WTC11 (cell line): ENCODE results near the gene PDLIM4. TPM values are rescaled to one million over a fixed set of nuclear protein-coding genes. Genes with fewer than 3 reads are reported as not detected.

ENCODE experiments used
- CREM ChIP-seq: sonication (generic); formaldehyde crosslinking; IDR thresholded peaks from 2 replicates; pipeline ENCODE4 v1.8.1; 2022; ENCODE audit warnings: mild to moderate bottlenecking, missing genetic modification reagents, moderate library complexity
- GABPB1 ChIP-seq: sonication (generic); formaldehyde crosslinking; IDR thresholded peaks from 2 replicates; pipeline ENCODE4 v1.8.1; 2023; ENCODE audit warnings: mild to moderate bottlenecking, missing genetic modification reagents
- IRF2 ChIP-seq: sonication (generic); formaldehyde crosslinking; IDR thresholded peaks from 2 replicates; pipeline ENCODE4 v1.8.0; 2022; ENCODE audit warnings: low read depth, missing genetic modification reagents, borderline replicate concordance
- MYBL2 ChIP-seq: sonication (generic); formaldehyde crosslinking; IDR thresholded peaks from 2 replicates; pipeline ENCODE4 v1.8.1; 2023; ENCODE audit warnings: mild to moderate bottlenecking, moderate library complexity, missing genetic modification reagents
- SOX15 ChIP-seq: fragments of 250-450 bp; sonication (Bioruptor Pico); IDR thresholded peaks from 2 replicates; pipeline ENCODE4 v1.9.0; 2021; ENCODE audit warnings: mild to moderate bottlenecking
- TEAD1 ChIP-seq: sonication (generic); formaldehyde crosslinking; IDR thresholded peaks from 2 replicates; pipeline ENCODE4 v1.8.0; 2022; ENCODE audit warnings: mild to moderate bottlenecking, missing genetic modification reagents
- ZNF416 ChIP-seq: fragments of 250-450 bp; sonication (Bioruptor Pico); IDR thresholded peaks from 2 replicates; pipeline ENCODE4 v1.9.0; 2021; ENCODE audit warnings: mild to moderate bottlenecking, inconsistent platforms
- total RNA-seq: library from RNA; stranded (reverse); gene quantifications from 3 replicates; pipeline ENCODE4 v1.2.3, GENCODE V29; 2021
- TF ChIP-seq, protein P1 (sequence below): sonication (generic); formaldehyde crosslinking; conservative IDR thresholded peaks from 2 replicates; pipeline ENCODE4 v1.8.1; 2023; ENCODE audit warnings: mild to moderate bottlenecking, low read depth, missing genetic modification reagents, moderate library complexity
- TF ChIP-seq, protein P2 (sequence below): sonication (generic); formaldehyde crosslinking; IDR thresholded peaks from 2 replicates; pipeline ENCODE4 v1.8.0; 2023; ENCODE audit warnings: mild to moderate bottlenecking, missing genetic modification reagents
- TF ChIP-seq, protein P3 (sequence below): sonication (generic); formaldehyde crosslinking; IDR thresholded peaks from 2 replicates; pipeline ENCODE4 v1.8.0; 2022; ENCODE audit warnings: mild to moderate bottlenecking, missing genetic modification reagents
- TF ChIP-seq, protein P4 (sequence below): sonication (generic); formaldehyde crosslinking; IDR thresholded peaks from 2 replicates; pipeline ENCODE4 v1.8.0; 2023; ENCODE audit warnings: missing genetic modification reagents
- TF ChIP-seq, protein P5 (sequence below): sonication (generic); formaldehyde crosslinking; IDR thresholded peaks from 2 replicates; pipeline ENCODE4 v1.8.1; 2023; ENCODE audit warnings: mild to moderate bottlenecking, missing genetic modification reagents, moderate library complexity
- TF ChIP-seq, protein P6 (sequence below): sonication (generic); formaldehyde crosslinking; conservative IDR thresholded peaks from 2 replicates; pipeline ENCODE4 v1.8.1; 2022; ENCODE audit warnings: mild to moderate bottlenecking, missing genetic modification reagents
- TF ChIP-seq, protein P7 (sequence below): sonication (generic); formaldehyde crosslinking; IDR thresholded peaks from 2 replicates; pipeline ENCODE4 v1.8.1; 2022; ENCODE audit warnings: mild to moderate bottlenecking, moderate library complexity, missing genetic modification reagents
- TF ChIP-seq, protein P8 (sequence below): fragments of 250-450 bp; sonication (Bioruptor Pico); IDR thresholded peaks from 2 replicates; pipeline ENCODE4 v1.9.0; 2021; ENCODE audit warnings: moderate library complexity, mild to moderate bottlenecking, inconsistent platforms, borderline replicate concordance
- TF ChIP-seq, protein P9 (sequence below): sonication (generic); formaldehyde crosslinking; IDR thresholded peaks from 2 replicates; pipeline ENCODE4 v1.8.1; 2023; ENCODE audit warnings: mild to moderate bottlenecking, missing genetic modification reagents, borderline replicate concordance
- TF ChIP-seq, protein P10 (sequence below): sonication (generic); formaldehyde crosslinking; IDR thresholded peaks from 2 replicates; pipeline ENCODE4 v1.8.1; 2022; ENCODE audit warnings: missing genetic modification reagents, borderline replicate concordance
- TF ChIP-seq, protein P11 (sequence below): sonication (generic); formaldehyde crosslinking; IDR thresholded peaks from 2 replicates; pipeline ENCODE4 v1.8.1; 2023; ENCODE audit warnings: mild to moderate bottlenecking, moderate library complexity, missing genetic modification reagents

The PDLIM4 gene
- total RNA-seq, 1 experiment from 2014 or later = 11.4 TPM

DNA sequence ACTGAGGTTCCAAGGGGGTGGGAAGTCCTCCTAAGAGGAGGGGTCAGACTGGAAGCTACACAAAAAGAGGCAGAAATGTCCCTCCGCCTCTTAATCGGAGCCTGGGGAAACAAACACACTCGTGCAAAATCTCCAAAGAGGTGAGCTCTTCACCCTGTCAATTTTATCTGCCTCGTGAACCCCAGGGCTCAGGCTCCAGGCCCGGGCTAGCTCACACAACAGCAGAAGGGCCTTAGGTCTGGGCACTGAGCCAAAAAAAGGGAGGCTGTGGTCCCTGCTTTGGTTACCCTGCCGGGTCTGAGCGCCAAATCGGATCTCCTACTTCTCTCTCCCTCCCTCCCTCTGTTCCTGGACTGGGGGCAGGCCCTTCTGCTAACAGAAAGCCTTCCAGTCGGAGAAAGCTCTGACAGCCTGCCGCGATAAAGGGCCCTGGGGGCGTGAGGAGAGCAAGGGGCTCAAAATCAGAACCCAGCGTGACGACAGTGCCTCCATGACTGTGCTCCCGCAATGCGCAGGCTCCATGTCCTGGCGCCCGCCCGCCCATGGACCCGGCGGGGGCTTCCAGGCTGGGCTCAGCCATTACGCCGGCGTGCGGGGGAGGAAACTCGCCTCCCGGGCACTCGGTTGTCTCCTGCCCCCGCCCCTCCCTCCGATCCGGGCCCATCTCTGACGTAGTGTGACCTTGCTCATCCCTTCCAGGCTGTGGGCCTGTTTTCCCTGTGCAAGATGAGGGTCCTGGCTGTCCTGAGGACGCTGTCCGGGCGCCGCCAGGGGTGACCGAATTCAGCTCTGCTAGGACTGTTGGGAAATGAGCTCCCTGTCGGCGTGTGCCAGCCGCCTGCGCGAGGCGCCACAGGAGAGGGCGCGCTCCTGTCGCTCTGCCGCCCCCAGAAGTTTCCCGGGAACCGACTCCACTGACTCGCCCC is 35.8 kb downstream of the PDLIM4 start (continued):
- TF ChIP-seq, protein P1, sequence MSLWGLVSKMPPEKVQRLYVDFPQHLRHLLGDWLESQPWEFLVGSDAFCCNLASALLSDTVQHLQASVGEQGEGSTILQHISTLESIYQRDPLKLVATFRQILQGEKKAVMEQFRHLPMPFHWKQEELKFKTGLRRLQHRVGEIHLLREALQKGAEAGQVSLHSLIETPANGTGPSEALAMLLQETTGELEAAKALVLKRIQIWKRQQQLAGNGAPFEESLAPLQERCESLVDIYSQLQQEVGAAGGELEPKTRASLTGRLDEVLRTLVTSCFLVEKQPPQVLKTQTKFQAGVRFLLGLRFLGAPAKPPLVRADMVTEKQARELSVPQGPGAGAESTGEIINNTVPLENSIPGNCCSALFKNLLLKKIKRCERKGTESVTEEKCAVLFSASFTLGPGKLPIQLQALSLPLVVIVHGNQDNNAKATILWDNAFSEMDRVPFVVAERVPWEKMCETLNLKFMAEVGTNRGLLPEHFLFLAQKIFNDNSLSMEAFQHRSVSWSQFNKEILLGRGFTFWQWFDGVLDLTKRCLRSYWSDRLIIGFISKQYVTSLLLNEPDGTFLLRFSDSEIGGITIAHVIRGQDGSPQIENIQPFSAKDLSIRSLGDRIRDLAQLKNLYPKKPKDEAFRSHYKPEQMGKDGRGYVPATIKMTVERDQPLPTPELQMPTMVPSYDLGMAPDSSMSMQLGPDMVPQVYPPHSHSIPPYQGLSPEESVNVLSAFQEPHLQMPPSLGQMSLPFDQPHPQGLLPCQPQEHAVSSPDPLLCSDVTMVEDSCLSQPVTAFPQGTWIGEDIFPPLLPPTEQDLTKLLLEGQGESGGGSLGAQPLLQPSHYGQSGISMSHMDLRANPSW (CRISPR knock-in tag) = no peak
- TF ChIP-seq MYBL2 = peak; percentile 15
- TF ChIP-seq, protein P2, sequence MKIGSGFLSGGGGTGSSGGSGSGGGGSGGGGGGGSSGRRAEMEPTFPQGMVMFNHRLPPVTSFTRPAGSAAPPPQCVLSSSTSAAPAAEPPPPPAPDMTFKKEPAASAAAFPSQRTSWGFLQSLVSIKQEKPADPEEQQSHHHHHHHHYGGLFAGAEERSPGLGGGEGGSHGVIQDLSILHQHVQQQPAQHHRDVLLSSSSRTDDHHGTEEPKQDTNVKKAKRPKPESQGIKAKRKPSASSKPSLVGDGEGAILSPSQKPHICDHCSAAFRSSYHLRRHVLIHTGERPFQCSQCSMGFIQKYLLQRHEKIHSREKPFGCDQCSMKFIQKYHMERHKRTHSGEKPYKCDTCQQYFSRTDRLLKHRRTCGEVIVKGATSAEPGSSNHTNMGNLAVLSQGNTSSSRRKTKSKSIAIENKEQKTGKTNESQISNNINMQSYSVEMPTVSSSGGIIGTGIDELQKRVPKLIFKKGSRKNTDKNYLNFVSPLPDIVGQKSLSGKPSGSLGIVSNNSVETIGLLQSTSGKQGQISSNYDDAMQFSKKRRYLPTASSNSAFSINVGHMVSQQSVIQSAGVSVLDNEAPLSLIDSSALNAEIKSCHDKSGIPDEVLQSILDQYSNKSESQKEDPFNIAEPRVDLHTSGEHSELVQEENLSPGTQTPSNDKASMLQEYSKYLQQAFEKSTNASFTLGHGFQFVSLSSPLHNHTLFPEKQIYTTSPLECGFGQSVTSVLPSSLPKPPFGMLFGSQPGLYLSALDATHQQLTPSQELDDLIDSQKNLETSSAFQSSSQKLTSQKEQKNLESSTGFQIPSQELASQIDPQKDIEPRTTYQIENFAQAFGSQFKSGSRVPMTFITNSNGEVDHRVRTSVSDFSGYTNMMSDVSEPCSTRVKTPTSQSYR (CRISPR knock-in tag) = no peak
- TF ChIP-seq, protein P3, sequence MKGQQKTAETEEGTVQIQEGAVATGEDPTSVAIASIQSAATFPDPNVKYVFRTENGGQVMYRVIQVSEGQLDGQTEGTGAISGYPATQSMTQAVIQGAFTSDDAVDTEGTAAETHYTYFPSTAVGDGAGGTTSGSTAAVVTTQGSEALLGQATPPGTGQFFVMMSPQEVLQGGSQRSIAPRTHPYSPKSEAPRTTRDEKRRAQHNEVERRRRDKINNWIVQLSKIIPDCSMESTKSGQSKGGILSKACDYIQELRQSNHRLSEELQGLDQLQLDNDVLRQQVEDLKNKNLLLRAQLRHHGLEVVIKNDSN (CRISPR knock-in tag) = no peak
- TF ChIP-seq, protein P4, sequence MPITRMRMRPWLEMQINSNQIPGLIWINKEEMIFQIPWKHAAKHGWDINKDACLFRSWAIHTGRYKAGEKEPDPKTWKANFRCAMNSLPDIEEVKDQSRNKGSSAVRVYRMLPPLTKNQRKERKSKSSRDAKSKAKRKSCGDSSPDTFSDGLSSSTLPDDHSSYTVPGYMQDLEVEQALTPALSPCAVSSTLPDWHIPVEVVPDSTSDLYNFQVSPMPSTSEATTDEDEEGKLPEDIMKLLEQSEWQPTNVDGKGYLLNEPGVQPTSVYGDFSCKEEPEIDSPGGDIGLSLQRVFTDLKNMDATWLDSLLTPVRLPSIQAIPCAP = peak; percentile 16; the same call in 1 of the 2 replicates
- TF ChIP-seq, protein P5, sequence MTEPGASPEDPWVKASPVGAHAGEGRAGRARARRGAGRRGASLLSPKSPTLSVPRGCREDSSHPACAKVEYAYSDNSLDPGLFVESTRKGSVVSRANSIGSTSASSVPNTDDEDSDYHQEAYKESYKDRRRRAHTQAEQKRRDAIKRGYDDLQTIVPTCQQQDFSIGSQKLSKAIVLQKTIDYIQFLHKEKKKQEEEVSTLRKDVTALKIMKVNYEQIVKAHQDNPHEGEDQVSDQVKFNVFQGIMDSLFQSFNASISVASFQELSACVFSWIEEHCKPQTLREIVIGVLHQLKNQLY = no peak
- TF ChIP-seq GABPB1 = 0 out of 2 replicates have a peak, but pooled peaks have one; percentile 6
- TF ChIP-seq, protein P6, sequence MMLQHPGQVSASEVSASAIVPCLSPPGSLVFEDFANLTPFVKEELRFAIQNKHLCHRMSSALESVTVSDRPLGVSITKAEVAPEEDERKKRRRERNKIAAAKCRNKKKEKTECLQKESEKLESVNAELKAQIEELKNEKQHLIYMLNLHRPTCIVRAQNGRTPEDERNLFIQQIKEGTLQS (CRISPR knock-in tag) = no peak
- no peak for TF ChIP-seq SOX15 (CRISPR knock-in tag)
- TF ChIP-seq, protein P7, sequence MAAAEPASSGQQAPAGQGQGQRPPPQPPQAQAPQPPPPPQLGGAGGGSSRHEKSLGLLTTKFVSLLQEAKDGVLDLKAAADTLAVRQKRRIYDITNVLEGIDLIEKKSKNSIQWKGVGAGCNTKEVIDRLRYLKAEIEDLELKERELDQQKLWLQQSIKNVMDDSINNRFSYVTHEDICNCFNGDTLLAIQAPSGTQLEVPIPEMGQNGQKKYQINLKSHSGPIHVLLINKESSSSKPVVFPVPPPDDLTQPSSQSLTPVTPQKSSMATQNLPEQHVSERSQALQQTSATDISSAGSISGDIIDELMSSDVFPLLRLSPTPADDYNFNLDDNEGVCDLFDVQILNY (CRISPR knock-in tag) = 0 out of 2 replicates have a peak, but pooled peaks have one; percentile 38
- TF ChIP-seq, protein P8, sequence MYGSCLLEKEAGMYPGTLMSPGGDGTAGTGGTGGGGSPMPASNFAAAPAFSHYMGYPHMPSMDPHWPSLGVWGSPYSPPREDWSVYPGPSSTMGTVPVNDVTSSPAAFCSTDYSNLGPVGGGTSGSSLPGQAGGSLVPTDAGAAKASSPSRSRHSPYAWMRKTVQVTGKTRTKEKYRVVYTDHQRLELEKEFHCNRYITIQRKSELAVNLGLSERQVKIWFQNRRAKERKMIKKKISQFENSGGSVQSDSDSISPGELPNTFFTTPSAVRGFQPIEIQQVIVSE = no peak
- no peak for TF ChIP-seq IRF2 (CRISPR knock-in tag)
- no peak for TF ChIP-seq ZNF416 (CRISPR knock-in tag)
- TF ChIP-seq CREM = 0 out of 2 replicates have a peak, but pooled peaks have one; percentile 11
- 0 out of 2 replicates have a peak, but pooled peaks have one; percentile 57 for TF ChIP-seq TEAD1 (CRISPR knock-in tag)
- TF ChIP-seq, protein P9, sequence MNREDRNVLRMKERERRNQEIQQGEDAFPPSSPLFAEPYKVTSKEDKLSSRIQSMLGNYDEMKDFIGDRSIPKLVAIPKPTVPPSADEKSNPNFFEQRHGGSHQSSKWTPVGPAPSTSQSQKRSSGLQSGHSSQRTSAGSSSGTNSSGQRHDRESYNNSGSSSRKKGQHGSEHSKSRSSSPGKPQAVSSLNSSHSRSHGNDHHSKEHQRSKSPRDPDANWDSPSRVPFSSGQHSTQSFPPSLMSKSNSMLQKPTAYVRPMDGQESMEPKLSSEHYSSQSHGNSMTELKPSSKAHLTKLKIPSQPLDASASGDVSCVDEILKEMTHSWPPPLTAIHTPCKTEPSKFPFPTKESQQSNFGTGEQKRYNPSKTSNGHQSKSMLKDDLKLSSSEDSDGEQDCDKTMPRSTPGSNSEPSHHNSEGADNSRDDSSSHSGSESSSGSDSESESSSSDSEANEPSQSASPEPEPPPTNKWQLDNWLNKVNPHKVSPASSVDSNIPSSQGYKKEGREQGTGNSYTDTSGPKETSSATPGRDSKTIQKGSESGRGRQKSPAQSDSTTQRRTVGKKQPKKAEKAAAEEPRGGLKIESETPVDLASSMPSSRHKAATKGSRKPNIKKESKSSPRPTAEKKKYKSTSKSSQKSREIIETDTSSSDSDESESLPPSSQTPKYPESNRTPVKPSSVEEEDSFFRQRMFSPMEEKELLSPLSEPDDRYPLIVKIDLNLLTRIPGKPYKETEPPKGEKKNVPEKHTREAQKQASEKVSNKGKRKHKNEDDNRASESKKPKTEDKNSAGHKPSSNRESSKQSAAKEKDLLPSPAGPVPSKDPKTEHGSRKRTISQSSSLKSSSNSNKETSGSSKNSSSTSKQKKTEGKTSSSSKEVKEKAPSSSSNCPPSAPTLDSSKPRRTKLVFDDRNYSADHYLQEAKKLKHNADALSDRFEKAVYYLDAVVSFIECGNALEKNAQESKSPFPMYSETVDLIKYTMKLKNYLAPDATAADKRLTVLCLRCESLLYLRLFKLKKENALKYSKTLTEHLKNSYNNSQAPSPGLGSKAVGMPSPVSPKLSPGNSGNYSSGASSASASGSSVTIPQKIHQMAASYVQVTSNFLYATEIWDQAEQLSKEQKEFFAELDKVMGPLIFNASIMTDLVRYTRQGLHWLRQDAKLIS (CRISPR knock-in tag) = peak; percentile 77; the same call in 1 of the 2 replicates
- TF ChIP-seq, protein P10, sequence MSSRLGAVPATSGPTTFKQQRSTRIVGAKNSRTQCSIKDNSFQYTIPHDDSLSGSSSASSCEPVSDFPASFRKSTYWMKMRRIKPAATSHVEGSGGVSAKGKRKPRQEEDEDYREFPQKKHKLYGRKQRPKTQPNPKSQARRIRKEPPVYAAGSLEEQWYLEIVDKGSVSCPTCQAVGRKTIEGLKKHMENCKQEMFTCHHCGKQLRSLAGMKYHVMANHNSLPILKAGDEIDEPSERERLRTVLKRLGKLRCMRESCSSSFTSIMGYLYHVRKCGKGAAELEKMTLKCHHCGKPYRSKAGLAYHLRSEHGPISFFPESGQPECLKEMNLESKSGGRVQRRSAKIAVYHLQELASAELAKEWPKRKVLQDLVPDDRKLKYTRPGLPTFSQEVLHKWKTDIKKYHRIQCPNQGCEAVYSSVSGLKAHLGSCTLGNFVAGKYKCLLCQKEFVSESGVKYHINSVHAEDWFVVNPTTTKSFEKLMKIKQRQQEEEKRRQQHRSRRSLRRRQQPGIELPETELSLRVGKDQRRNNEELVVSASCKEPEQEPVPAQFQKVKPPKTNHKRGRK = no peak
- TF ChIP-seq, protein P11, sequence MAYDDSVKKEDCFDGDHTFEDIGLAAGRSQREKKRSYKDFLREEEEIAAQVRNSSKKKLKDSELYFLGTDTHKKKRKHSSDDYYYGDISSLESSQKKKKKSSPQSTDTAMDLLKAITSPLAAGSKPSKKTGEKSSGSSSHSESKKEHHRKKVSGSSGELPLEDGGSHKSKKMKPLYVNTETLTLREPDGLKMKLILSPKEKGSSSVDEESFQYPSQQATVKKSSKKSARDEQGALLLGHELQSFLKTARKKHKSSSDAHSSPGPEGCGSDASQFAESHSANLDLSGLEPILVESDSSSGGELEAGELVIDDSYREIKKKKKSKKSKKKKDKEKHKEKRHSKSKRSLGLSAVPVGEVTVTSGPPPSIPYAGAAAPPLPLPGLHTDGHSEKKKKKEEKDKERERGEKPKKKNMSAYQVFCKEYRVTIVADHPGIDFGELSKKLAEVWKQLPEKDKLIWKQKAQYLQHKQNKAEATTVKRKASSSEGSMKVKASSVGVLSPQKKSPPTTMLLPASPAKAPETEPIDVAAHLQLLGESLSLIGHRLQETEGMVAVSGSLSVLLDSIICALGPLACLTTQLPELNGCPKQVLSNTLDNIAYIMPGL (CRISPR knock-in tag) = peak; percentile 48; the same call in 1 of the 2 replicates
